ENCODE data around the gene APOLD1. TPM values are rescaled to one million over a fixed set of nuclear protein-coding genes. Genes with fewer than 3 reads are reported as not detected.

The APOLD1 gene
- total RNA-seq, 2 experiments from 2014 or later = 22.5 to 25.8 TPM

DNA sequence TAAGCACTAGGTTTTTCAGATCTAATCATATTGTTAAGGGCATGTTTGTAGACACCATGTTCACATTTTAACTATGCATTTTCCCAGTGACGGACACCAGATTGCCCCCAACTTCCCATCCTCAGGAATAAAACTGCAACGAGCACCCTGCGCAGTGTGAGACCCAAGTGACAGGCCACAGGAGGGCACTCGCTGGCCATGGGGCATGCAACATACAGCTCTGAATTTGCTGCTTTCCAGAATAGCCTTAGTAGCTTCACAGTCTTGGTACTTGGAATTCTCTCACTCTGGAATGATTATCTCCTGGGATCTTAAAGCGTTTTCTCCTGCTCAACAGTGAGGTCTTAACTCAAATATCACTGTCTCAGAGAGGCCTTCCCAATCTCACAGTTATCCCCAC, 26.7 kb downstream of the APOLD1 start:
- ChIA-PET POLR2A (no interaction called here), CTCF (ENCODE audit: unreplicated experiment) (no interaction called here)
- no peak overlapping the region for H3K27ac ChIP-seq (ENCODE audit: low read depth, low read length, poor library complexity, severe bottlenecking)
- H3K9me3 ChIP-seq (ENCODE audit: low read length) = no peaks in the 10 kb centered on the region
- no peak overlapping the region for H3K4me3 ChIP-seq (ENCODE audit: low read depth, low read length, poor library complexity, severe bottlenecking)
- H4K20me1 ChIP-seq (ENCODE audit: insufficient read depth, low read length) = no peaks in the 10 kb centered on the region; the same call in 1 of the 2 replicates
- no TSS peak for BruUV-seq (replicated peaks)
- H3K36me3 ChIP-seq (ENCODE audit: insufficient read depth, low read length) = peaks cover 31% of the 10 kb centered on the region
- H3K4me1 ChIP-seq (ENCODE audit: insufficient read depth, low read length, poor library complexity, severe bottlenecking) = peaks cover 28% of the 10 kb centered on the region
- DNase-seq (ENCODE audit: low spot score) = no peak
- no peak for TF ChIP-seq EZH2phosphoT487 (IDR thresholded peaks at IDR 0.05; ENCODE audit: borderline replicate concordance, low read depth, low read length)
- TF ChIP-seq, protein P1, sequence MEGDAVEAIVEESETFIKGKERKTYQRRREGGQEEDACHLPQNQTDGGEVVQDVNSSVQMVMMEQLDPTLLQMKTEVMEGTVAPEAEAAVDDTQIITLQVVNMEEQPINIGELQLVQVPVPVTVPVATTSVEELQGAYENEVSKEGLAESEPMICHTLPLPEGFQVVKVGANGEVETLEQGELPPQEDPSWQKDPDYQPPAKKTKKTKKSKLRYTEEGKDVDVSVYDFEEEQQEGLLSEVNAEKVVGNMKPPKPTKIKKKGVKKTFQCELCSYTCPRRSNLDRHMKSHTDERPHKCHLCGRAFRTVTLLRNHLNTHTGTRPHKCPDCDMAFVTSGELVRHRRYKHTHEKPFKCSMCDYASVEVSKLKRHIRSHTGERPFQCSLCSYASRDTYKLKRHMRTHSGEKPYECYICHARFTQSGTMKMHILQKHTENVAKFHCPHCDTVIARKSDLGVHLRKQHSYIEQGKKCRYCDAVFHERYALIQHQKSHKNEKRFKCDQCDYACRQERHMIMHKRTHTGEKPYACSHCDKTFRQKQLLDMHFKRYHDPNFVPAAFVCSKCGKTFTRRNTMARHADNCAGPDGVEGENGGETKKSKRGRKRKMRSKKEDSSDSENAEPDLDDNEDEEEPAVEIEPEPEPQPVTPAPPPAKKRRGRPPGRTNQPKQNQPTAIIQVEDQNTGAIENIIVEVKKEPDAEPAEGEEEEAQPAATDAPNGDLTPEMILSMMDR (conservative IDR thresholded peaks at IDR 0.05; ENCODE audit: low read length) = no peak
- intact Hi-C loops (cut with micrococcal nuclease; ENCODE audit: unreplicated experiment) = no loop called here
- no peak overlapping the region for H3K4me2 ChIP-seq (ENCODE audit: low read length)
- no peaks in the 10 kb centered on the region for H3K9me2 ChIP-seq (ENCODE audit: insufficient read depth, low read length)
- H2AFZ ChIP-seq (ENCODE audit: low read length) = no peak overlapping the region
- H3K79me2 ChIP-seq (ENCODE audit: insufficient read depth, low read depth, low read length) = peaks cover 36% of the 10 kb centered on the region

DNA sequence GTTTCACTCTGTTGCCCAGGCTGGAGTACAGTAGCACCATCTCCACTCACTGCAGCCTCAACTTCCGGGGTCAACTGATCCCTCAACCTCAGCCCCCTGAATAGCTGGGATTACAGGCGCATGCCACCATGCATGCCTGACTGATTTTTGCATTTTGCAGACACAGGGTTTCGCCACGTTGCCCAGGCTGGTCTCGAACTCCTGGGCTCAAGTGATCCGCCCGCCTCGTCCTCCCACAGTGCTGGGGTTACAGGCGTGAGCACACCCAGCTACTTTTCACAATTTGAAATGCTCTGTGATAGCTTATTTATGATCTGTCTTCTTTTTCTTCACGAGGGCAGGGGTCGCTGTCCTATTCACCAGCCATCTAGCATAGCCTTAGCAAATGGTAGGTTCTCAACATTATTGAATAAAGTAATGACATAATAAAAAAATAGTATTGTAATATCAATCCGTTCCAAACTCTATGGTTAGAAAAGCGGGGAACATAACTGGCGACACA, 27.2 kb downstream of the APOLD1 start:
- Histone ChIP-seq H3K4me3 (ENCODE audit: low read depth, low read length, poor library complexity, severe bottlenecking) (no peak overlapping the region), H3K9me3 (ENCODE audit: low read length) (no peaks in the 10 kb centered on the region), H3K9me2 (ENCODE audit: insufficient read depth, low read length) (no peaks in the 10 kb centered on the region), H3K36me3 (ENCODE audit: insufficient read depth, low read length) (peaks cover 36% of the 10 kb centered on the region), H4K20me1 (ENCODE audit: insufficient read depth, low read length) (no peaks in the 10 kb centered on the region; the same call in 1 of the 2 replicates), H3K27ac (ENCODE audit: low read depth, low read length, poor library complexity, severe bottlenecking) (no peak overlapping the region), H3K79me2 (ENCODE audit: insufficient read depth, low read depth, low read length) (peaks cover 41% of the 10 kb centered on the region), H3K4me1 (ENCODE audit: insufficient read depth, low read length, poor library complexity, severe bottlenecking) (peaks cover 23% of the 10 kb centered on the region), H2AFZ (ENCODE audit: low read length) (no peak overlapping the region), H3K4me2 (ENCODE audit: low read length) (no peak overlapping the region)
- BruUV-seq (replicated peaks) = no TSS peak
- intact Hi-C loops (cut with micrococcal nuclease; ENCODE audit: unreplicated experiment) = no loop called here
- ChIA-PET CTCF (ENCODE audit: unreplicated experiment) (no interaction called here), POLR2A (interaction anchor here (1.0 kb wide), 1 partner anchor 9 kb away, joined by 3 read pairs; no protein-coding TSS in a partner anchor)
- TF ChIP-seq, protein P1 (conservative IDR thresholded peaks at IDR 0.05; ENCODE audit: low read length) = no peak
- TF ChIP-seq EZH2phosphoT487 (IDR thresholded peaks at IDR 0.05; ENCODE audit: borderline replicate concordance, low read depth, low read length) = no peak
- no peak for DNase-seq (ENCODE audit: low spot score)
